ENCODE results near the gene KLRF1.

DNA sequence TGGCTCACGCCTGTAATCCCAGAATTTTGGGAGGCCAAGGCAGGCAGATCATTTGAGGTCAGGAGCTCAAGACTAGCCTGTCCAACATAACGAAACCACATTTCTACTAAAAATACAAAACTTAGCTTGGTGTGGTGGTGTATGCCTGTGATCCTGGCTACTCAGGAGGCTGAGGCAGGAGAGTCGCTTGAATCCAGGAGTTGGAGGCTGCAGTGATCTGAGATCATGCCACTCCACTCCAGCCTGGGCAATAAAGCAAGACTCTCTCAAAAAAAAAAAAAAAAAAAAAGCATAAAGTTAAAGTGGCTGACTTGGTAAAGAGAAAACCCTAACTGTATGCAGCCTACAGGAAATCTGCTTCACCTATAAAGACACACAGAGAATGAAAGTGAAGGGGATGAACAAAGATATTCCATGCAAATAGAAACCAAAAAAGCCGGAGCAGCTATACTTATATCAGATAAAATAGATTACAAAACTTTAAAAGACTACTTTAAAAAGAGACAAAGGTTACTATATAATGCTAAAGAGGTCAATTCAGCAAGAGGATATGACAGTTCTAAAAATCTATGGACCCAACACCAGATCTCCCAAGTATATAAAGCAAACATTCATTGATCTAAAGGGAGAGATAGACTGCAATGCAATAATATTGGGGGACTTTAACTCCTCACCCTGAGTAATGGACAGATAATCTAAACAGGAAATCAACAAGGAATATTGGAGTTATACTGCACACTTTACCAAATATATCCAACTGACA lies 37.8 kb downstream of the KLRF1 start:
- TF ChIP-seq POLR2A (IDR thresholded peaks at IDR 0.05): no peak
- TF ChIP-seq, protein P1, sequence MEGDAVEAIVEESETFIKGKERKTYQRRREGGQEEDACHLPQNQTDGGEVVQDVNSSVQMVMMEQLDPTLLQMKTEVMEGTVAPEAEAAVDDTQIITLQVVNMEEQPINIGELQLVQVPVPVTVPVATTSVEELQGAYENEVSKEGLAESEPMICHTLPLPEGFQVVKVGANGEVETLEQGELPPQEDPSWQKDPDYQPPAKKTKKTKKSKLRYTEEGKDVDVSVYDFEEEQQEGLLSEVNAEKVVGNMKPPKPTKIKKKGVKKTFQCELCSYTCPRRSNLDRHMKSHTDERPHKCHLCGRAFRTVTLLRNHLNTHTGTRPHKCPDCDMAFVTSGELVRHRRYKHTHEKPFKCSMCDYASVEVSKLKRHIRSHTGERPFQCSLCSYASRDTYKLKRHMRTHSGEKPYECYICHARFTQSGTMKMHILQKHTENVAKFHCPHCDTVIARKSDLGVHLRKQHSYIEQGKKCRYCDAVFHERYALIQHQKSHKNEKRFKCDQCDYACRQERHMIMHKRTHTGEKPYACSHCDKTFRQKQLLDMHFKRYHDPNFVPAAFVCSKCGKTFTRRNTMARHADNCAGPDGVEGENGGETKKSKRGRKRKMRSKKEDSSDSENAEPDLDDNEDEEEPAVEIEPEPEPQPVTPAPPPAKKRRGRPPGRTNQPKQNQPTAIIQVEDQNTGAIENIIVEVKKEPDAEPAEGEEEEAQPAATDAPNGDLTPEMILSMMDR (IDR thresholded peaks at IDR 0.05): no peak

Measured in prostate gland (tissue), 2 donors.